Measurements from ENCODE around the gene METTL6.

- no peak for TF ChIP-seq CTCF (conservative IDR thresholded peaks at IDR 0.05; ENCODE audit: low read depth, low read length)
- TF ChIP-seq EZH2 (IDR thresholded peaks at IDR 0.05; ENCODE audit: borderline replicate concordance, low read depth, low read length, poor library complexity, severe bottlenecking): no peak
These were observed 60.3 kb downstream of the METTL6 start for GRCh38 chr3:15367059-15367458.

Data from A673 (cell line).